GM18868 (cell line): ENCODE measurements around the gene GGACT.
"Not testable (repeated sequence)": the region's sequence is repeated elsewhere in the genome, so short reads cannot be mapped to it uniquely, and the experiment has no call there.

Source experiments
- ATAC-seq: cut with Tn5 transposase; IDR thresholded peaks from one replicate; pipeline ENCODE4 v1.9.1; 2021; ENCODE audit warnings: mild to moderate bottlenecking, moderate library complexity; ENCODE audit not compliant: unreplicated experiment

Gene GGACT

GRCh38 chr13:100532090-100532766, 56.4 kb downstream of the GGACT start:
- no peak for ATAC-seq

DNA sequence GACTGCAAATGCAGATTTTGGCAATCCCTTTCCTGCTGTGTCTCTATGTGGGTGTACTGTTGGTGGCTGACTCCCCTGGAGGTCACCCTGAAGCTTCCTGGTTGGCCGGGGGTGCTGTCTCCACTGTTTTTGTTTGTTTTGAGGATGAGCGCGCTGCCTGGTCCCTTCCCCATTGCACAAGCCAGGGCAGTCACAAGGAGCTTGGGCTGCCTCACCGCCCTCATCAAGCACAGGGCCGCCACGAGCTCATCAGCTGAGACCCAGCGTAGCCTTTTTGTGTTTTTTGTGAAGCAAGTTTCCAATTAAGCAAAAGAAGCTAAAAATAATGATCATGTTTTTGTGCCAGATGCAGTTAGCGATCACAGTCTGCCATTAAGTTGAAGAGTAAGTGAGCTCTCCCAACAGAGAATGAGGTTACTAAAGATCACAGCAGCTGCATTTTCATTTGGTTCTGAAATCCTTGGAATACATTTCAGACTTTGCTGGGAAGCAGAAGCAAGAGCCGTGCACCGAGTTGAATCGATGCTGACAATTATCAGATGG, 57.8 kb downstream of the GGACT start:
- ATAC-seq: no peak

- ATAC-seq: no peak
Observed at GRCh38 chr13:100529666-100530377, 58.8 kb downstream of the GGACT start.

- ATAC-seq: no peak
Observed at GRCh38 chr13:100528820-100529219, 59.8 kb downstream of the GGACT start.

- ATAC-seq: no peak
Observed at GRCh38 chr13:100528353-100528752, 60.2 kb downstream of the GGACT start.

- no peak for ATAC-seq
Observed at GRCh38 chr13:100527644-100528043, 60.9 kb downstream of the GGACT start.

GRCh38 chr13:100526318-100527000, 62.1 kb downstream of the GGACT start:
- no peak for ATAC-seq

- no peak for ATAC-seq
Observed at GRCh38 chr13:100525453-100526317, 62.9 kb downstream of the GGACT start.

- not testable (repeated sequence) for ATAC-seq
Observed at GRCh38 chr13:100524688-100525087, 63.9 kb downstream of the GGACT start.

DNA sequence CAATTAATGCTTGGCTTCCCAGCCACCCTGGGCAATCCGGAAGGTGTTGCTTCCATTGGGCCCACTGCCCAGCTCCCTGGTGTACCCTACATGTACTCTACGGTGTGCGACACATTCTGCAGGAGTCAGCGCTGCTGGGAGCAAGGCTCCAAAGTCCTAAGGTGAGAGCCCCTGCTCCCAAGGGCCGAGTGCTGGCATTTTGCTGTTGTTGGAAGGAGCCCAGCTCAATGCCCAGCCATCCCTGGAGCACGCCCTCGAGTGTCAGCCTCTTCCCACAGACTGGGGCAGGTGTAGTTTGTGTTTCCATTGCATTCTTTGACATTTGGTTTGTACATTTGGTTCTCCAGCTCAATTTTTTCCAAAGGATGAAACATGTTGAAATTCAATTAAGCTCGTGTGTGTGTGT, 64.6 kb downstream of the GGACT start:
- ATAC-seq: no peak

- ATAC-seq: no peak
Observed at GRCh38 chr13:100523411-100523810, 65.2 kb downstream of the GGACT start.

DNA sequence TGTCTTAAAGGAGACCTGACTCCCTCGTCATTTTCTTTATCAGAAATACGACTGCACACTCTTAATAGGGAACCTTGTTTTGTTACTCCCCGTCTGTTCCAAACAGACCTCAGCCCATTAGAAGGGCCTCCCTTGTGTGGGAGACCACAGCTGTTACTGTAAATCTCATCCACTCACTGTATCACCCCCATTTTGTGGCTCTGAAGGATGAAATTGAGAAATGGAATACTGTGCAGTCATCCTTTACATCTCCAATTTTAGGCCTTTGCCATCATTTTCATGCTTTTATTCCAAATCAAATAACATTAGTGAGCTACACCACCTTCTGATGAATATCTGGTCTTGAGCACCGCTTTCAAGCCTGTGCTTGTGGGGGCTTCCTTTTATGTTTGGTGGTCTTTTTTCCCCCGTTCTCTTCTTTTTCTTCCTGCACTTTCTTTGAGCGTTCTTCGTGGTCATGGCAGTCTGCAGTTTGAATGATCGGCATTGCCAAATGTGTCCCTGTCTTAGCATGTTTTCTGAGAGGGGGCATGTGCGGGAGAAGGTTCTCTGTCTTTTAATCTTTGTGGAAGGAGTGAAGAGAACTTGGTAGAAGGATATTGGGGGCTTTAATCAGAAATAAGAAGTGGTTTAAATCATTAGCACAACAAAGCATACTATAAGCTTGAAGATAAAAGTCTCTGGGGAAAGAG, 65.8 kb downstream of the GGACT start:
- no peak for ATAC-seq

GRCh38 chr13:100521851-100522617, 66.6 kb downstream of the GGACT start:
- peak; percentile 50 for ATAC-seq

GRCh38 chr13:100520936-100521850, 67.4 kb downstream of the GGACT start:
- ATAC-seq: peak; percentile 22

DNA sequence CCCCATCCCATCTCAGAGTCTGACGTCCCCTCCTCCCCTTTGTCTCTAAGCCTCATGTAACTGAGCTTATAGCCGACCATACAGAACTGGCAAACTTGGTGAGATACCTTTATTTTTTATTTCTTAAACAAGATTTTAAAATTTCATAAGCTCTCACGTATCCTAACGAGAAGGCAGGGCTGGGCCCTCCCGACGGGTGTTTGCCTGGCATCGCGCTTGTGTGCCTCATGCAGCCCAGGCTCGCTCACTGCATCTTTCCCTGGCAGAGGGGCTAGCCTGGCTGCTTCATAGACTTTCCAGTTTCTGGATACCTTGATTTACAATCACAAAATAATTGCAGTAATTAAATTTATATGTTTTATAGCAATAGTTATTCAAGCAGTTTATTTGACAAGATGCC, 69.0 kb downstream of the GGACT start:
- no peak for ATAC-seq

DNA sequence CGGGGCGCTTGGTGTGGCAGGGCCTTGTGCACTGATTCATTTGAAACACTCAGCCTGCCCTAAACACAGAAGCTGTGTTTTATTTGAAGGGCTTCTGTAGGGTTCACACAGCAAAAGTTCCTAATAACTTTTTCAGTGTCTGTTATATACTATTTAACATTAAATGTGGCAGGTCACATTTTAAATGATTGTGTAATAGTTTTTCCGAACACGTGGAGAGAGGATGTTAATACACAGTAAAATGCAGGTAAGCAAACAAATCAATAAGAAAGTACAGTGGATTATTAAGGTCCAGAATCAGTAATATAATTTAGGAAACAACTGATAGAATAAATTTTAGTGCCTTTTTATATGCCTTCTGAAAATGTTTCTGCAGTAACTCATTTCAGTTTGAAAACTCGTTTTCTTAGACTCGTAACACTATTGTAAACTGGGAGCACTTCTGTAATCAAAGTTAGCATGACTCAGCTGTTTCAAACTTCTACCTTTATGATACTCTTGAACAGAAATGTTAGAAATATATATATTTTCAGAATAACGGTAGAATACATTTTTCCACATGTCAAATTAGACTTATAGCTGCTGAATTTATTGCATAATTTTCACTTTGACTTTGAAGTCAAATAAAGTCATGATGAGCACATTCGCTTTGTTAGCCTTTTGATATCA, 70.1 kb downstream of the GGACT start:
- ATAC-seq: no peak

GRCh38 chr13:100517728-100518127, 70.9 kb downstream of the GGACT start:
- no peak for ATAC-seq

GRCh38 chr13:100517135-100517534, 71.5 kb downstream of the GGACT start:
- no peak for ATAC-seq
